ENCODE measurements around the gene GALP.
"Not testable (repeated sequence)": the region's sequence is repeated elsewhere in the genome, so short reads cannot be mapped to it uniquely, and the experiment has no call there.

Gene GALP

DNA sequence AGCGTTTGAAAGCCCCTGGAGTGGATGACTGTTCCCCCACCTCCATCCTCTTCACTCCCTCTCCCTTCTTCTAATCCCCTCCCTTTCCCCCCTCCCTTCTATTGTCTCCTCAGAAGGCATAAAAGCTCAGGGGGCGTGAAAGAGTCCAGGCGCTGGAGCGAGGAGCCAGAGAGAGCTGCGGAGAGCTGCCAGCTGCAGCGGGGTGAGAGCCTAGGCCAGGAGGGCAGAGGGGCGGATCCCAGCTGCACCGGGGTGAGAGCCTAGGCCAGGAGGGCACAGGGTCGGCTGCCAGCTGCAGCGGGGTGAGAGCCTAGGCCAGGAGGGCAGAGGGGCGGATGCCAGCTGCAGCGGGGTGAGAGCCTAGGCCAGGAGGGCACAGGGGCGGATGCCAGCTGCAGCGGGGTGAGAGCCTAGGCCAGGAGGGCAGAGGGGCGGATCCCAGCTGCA lies at the start of gene GALP:
Gene GALP, plus strand, starts transcription at position 148 of the 447 bp plus-strand sequence. CDS start 1,101 bp downstream, outside the sequence.
- not testable (repeated sequence) for DNase-seq (ENCODE audit: low read depth); H3K36me3 ChIP-seq (ENCODE audit: control insufficient read depth, insufficient read depth, low read length, severe bottlenecking); H3K4me1 ChIP-seq (ENCODE audit: control insufficient read depth, insufficient read depth, low read length); H3K9me3 ChIP-seq (ENCODE audit: control insufficient read depth, low read length); H3K4me3 ChIP-seq (ENCODE audit: low read length); H3K9ac ChIP-seq (ENCODE audit: low read length)
- peaks cover 44% of the 10 kb centered on the region for H3K27me3 ChIP-seq (replicated peaks; ENCODE audit: control insufficient read depth, insufficient read depth, low read length)

DNA sequence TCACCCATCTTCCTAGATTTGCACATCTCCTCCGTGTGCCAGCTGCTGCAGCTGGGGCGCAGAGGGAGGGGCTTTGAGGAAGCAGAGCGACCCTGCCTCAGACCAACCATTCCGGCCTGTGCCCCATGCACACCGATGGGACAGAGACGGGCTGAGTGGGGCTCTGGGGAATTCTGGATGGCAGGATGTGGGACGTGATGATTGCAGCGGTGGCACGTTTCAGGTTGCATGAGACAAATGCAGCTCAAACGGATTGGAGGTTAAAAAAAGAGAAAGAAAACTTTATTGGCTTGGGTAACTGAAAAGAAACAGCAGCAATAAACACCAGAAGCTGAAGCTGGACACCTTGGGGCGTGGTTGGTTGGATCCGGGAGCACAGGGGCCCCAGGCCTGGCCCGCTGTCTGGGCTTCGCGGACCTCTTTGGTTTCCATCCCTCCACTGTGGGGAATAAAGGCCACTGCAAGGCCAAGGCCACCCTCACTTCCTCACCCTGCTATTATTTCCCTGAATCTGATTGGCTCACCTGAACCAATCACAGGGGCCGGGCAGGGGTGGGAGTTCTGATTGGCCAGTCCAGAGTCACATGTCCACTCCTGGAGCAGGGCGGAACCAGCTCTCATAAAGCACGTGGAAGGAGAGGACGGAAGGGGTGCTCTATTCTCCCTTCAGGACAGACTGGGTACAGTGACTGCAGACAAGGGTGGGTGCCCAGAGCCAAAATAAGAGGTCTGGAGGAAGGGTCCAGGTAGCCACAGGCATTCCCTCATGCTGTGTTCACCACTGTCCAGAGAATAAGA lies 48.6 kb upstream of the GALP start:
- no peak overlapping the region for H3K4me3 ChIP-seq (ENCODE audit: low read length)
- no peak for DNase-seq (ENCODE audit: low read depth)
- H3K9me3 ChIP-seq (ENCODE audit: control insufficient read depth, low read length) = no peaks in the 10 kb centered on the region
- no peaks in the 10 kb centered on the region for H3K36me3 ChIP-seq (ENCODE audit: control insufficient read depth, insufficient read depth, low read length, severe bottlenecking)
- H3K4me1 ChIP-seq (ENCODE audit: control insufficient read depth, insufficient read depth, low read length) = peaks cover 7% of the 10 kb centered on the region
- no peak overlapping the region for H3K9ac ChIP-seq (ENCODE audit: low read length)
- H3K27me3 ChIP-seq (replicated peaks; ENCODE audit: control insufficient read depth, insufficient read depth, low read length) = no peaks in the 10 kb centered on the region

DNA sequence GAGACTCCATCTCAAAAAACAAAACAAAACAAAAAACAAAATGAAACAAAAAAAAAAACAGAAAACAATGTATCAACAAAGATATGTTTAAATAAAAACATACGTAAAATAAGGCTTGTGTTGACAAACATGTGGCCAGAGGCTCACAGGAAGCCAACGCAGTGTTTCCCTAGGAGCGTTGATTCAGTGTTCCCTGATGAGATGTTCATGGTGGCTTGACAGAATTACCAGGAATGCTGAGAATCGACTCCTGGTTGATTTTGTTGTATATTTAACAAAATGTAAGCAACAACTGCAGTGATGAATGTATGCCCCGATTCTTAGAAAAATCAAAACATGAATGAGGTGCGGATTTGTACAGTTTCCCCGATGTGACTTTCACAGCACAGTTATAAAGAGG lies 45.8 kb upstream of the GALP start:
- no peak overlapping the region for H3K4me3 ChIP-seq (ENCODE audit: low read length)
- H3K27me3 ChIP-seq (replicated peaks; ENCODE audit: control insufficient read depth, insufficient read depth, low read length) = no peaks in the 10 kb centered on the region
- no peak for DNase-seq (ENCODE audit: low read depth)
- no peak overlapping the region for H3K9ac ChIP-seq (ENCODE audit: low read length)
- H3K9me3 ChIP-seq (ENCODE audit: control insufficient read depth, low read length) = no peaks in the 10 kb centered on the region
- H3K36me3 ChIP-seq (ENCODE audit: control insufficient read depth, insufficient read depth, low read length, severe bottlenecking) = no peaks in the 10 kb centered on the region
- H3K4me1 ChIP-seq (ENCODE audit: control insufficient read depth, insufficient read depth, low read length) = peaks cover 23% of the 10 kb centered on the region

DNA sequence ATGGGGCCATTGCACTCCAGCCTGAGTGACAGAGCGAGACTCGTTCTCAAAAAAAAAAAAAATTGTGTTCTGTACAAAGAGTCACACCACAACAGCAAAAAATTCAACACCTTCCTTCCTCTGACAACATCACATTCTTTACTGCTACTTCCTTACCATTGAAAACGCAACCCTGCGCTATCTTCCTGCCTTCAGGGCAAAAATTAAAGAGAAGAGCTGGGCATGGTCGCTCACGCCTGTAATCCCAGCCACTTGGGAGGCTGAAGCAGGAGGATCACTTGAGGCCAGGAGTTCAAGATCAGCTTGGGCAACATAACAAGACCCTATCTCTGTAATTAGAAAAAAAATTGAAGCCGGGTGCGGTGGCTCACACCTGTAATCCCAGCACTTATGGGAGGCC lies 44.2 kb upstream of the GALP start:
- Histone ChIP-seq H3K9me3 (ENCODE audit: control insufficient read depth, low read length) (no peaks in the 10 kb centered on the region), H3K36me3 (ENCODE audit: control insufficient read depth, insufficient read depth, low read length, severe bottlenecking) (no peaks in the 10 kb centered on the region), H3K27me3 (replicated peaks; ENCODE audit: control insufficient read depth, insufficient read depth, low read length) (no peaks in the 10 kb centered on the region), H3K4me1 (ENCODE audit: control insufficient read depth, insufficient read depth, low read length) (peaks cover 23% of the 10 kb centered on the region), H3K9ac (ENCODE audit: low read length) (peak overlapping the region; percentile 30), H3K4me3 (ENCODE audit: low read length) (no peak overlapping the region)
- no peak for DNase-seq (ENCODE audit: low read depth)

DNA sequence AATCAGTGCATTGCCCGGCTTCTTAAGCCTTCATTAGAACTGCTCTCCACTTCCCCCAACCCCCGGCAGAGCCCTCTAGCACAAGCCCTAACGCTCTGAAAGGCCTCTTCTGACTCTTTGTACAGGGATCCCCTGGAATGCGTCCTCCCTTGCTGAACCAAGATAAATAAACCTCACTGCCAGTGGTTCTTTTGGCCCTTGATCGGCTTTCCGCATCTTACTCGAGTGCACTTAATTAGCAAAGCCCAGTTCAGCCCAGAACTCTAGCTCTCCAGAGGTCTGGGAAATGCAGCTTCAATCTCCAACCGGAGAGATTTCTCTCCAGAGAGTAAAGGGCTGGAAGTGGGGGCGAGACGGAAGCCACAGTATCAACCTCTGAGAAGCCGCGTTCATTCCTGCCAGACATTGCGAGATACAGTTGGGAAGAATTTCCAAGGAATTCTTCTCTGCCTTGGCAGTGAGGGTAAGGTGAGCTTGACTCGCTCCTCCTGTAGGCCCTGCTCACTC lies 43.4 kb upstream of the GALP start:
- no peaks in the 10 kb centered on the region for H3K9me3 ChIP-seq (ENCODE audit: control insufficient read depth, low read length)
- H3K4me1 ChIP-seq (ENCODE audit: control insufficient read depth, insufficient read depth, low read length) = peaks cover 23% of the 10 kb centered on the region
- H3K9ac ChIP-seq (ENCODE audit: low read length) = peak overlapping the region; percentile 30
- DNase-seq (ENCODE audit: low read depth) = peak; percentile 69
- no peaks in the 10 kb centered on the region for H3K36me3 ChIP-seq (ENCODE audit: control insufficient read depth, insufficient read depth, low read length, severe bottlenecking)
- no peaks in the 10 kb centered on the region for H3K27me3 ChIP-seq (replicated peaks; ENCODE audit: control insufficient read depth, insufficient read depth, low read length)
- peak overlapping the region; percentile 40 for H3K4me3 ChIP-seq (ENCODE audit: low read length)

DNA sequence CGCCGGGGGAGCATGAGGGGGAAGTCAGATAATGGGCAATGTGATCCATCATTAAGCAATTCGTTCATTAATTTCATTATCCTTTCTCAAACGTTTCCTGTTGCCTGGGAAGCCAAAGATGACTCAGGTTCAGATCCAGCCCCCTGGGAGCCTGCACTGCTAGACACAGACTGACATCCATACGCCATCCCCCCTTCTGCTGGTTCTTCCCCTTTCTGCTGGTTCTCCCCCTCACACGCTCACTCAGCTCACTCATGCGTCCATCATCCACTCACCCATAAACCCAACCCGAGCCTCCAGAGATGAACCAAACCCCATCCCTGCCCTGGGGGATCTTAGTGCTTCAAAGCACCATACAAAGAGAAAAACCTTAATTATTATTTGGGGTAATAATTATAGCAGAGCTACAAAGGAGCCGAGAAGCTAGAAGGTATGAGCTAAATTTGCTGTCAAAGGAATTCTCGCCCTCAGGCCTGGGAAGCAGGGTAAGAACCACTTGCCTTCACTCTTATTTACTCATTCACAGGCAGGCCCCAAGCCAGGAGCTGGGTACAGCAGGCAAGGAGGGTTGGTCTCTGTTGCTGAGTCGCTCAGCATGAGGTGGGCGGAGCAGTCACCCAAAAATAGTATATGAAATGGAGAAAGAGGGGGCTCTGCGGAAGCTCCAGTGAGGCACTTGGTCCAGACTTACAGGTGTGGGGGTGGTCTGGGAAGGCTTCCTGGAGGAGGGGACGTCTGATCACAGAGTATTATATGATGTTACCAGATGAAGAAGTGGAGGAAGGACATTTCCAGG lies 41.8 kb upstream of the GALP start:
- no peaks in the 10 kb centered on the region for H3K36me3 ChIP-seq (ENCODE audit: control insufficient read depth, insufficient read depth, low read length, severe bottlenecking)
- no peak overlapping the region for H3K9ac ChIP-seq (ENCODE audit: low read length)
- H3K4me3 ChIP-seq (ENCODE audit: low read length) = no peak overlapping the region
- peak; percentile 32 for DNase-seq (ENCODE audit: low read depth)
- no peaks in the 10 kb centered on the region for H3K9me3 ChIP-seq (ENCODE audit: control insufficient read depth, low read length)
- H3K27me3 ChIP-seq (replicated peaks; ENCODE audit: control insufficient read depth, insufficient read depth, low read length) = no peaks in the 10 kb centered on the region
- peaks cover 23% of the 10 kb centered on the region for H3K4me1 ChIP-seq (ENCODE audit: control insufficient read depth, insufficient read depth, low read length)

DNA sequence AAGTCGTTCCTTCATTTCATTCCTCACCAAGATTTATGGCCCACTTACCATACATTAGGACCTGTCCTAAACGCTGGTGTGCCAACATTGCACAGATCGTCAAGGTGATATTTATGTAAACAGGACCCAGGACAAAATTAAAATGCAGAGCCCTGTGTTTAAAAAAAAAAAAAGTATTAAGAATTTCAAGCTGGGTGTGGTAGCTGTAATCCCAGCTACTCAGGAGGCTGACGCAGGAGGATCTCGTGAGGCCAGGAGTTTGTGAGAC lies 41.2 kb upstream of the GALP start:
- DNase-seq (ENCODE audit: low read depth) = no peak
- H3K4me3 ChIP-seq (ENCODE audit: low read length) = no peak overlapping the region
- peaks cover 23% of the 10 kb centered on the region for H3K4me1 ChIP-seq (ENCODE audit: control insufficient read depth, insufficient read depth, low read length)

DNA sequence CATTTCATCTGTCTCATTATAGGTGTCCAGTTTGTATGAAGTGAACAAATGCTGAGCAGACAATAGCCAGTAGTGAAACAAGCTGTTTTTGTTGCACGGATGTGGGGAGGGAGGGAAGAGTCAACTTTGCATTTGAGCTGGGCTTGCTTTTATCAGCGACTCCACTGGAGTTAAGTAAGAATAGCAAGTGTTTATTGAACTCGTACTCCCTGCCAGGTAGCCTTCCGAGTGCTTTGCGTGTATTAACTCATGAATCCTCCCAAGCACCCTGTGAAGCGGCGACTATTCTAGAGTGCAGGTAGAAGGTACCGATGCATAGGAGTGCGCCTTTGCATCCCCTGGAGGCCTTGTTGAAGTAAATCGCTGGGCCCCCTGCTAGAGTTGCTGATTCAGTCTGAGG lies 39.4 kb upstream of the GALP start:
- DNase-seq (ENCODE audit: low read depth) = no peak
- Histone ChIP-seq H3K4me1 (ENCODE audit: control insufficient read depth, insufficient read depth, low read length) (peaks cover 30% of the 10 kb centered on the region), H3K36me3 (ENCODE audit: control insufficient read depth, insufficient read depth, low read length, severe bottlenecking) (no peaks in the 10 kb centered on the region), H3K27me3 (replicated peaks; ENCODE audit: control insufficient read depth, insufficient read depth, low read length) (no peaks in the 10 kb centered on the region), H3K4me3 (ENCODE audit: low read length) (no peak overlapping the region), H3K9ac (ENCODE audit: low read length) (no peak overlapping the region), H3K9me3 (ENCODE audit: control insufficient read depth, low read length) (no peaks in the 10 kb centered on the region)

More for the DNA sequence above, 41.2 kb upstream of the GALP start:
- H3K27me3 ChIP-seq (replicated peaks; ENCODE audit: control insufficient read depth, insufficient read depth, low read length) = no peaks in the 10 kb centered on the region
- no peak overlapping the region for H3K9ac ChIP-seq (ENCODE audit: low read length)
- no peaks in the 10 kb centered on the region for H3K9me3 ChIP-seq (ENCODE audit: control insufficient read depth, low read length)
- no peaks in the 10 kb centered on the region for H3K36me3 ChIP-seq (ENCODE audit: control insufficient read depth, insufficient read depth, low read length, severe bottlenecking)

DNA sequence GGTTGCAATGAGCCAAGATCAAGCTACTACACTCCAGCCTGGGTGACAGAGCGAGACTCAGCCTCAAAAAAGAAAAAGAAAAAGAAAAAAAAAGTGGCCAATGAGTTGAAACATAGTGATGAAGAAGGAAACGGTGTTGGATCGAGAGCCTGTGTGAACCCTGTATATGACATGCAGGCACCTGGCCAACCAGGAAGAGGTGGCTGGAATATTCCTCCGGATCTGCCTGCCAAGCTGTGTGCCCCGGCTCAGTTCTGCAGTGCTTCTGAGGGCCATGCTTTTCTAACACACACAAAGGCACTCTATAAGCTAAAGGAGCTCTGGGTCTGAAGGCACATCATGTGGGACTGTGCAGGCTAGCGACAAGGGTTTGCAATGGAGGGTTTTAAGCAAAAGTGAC lies 38.4 kb upstream of the GALP start:
- no peak overlapping the region for H3K9ac ChIP-seq (ENCODE audit: low read length)
- DNase-seq (ENCODE audit: low read depth) = no peak

DNA sequence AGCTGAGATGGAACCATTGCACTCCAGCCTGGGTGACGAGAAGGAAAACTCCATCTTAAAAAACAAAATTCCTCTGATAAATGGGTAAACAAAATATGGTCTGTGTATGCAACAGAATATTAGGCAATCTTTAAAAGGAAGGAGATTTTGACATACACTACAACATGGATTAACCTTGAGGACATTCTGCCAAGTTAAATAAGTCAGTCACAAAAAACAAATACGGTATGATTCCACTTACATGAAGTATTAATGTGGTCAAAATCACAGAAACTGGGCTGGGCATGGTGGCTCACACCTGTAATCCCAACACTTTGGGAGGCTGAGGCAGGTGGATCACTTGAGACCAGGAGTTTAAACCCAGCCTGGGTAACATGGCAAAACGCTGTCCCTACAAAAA lies 37.7 kb upstream of the GALP start:
- peak; percentile 45 for DNase-seq (ENCODE audit: low read depth)
- Histone ChIP-seq H3K9me3 (ENCODE audit: control insufficient read depth, low read length) (no peaks in the 10 kb centered on the region), H3K27me3 (replicated peaks; ENCODE audit: control insufficient read depth, insufficient read depth, low read length) (no peaks in the 10 kb centered on the region), H3K4me1 (ENCODE audit: control insufficient read depth, insufficient read depth, low read length) (peaks cover 27% of the 10 kb centered on the region), H3K4me3 (ENCODE audit: low read length) (no peak overlapping the region), H3K9ac (ENCODE audit: low read length) (no peak overlapping the region), H3K36me3 (ENCODE audit: control insufficient read depth, insufficient read depth, low read length, severe bottlenecking) (no peaks in the 10 kb centered on the region)

More for the DNA sequence above, 38.4 kb upstream of the GALP start:
- H3K36me3 ChIP-seq (ENCODE audit: control insufficient read depth, insufficient read depth, low read length, severe bottlenecking) = no peaks in the 10 kb centered on the region
- H3K4me3 ChIP-seq (ENCODE audit: low read length) = no peak overlapping the region
- H3K4me1 ChIP-seq (ENCODE audit: control insufficient read depth, insufficient read depth, low read length) = peaks cover 29% of the 10 kb centered on the region
- H3K27me3 ChIP-seq (replicated peaks; ENCODE audit: control insufficient read depth, insufficient read depth, low read length) = no peaks in the 10 kb centered on the region
- H3K9me3 ChIP-seq (ENCODE audit: control insufficient read depth, low read length) = no peaks in the 10 kb centered on the region

DNA sequence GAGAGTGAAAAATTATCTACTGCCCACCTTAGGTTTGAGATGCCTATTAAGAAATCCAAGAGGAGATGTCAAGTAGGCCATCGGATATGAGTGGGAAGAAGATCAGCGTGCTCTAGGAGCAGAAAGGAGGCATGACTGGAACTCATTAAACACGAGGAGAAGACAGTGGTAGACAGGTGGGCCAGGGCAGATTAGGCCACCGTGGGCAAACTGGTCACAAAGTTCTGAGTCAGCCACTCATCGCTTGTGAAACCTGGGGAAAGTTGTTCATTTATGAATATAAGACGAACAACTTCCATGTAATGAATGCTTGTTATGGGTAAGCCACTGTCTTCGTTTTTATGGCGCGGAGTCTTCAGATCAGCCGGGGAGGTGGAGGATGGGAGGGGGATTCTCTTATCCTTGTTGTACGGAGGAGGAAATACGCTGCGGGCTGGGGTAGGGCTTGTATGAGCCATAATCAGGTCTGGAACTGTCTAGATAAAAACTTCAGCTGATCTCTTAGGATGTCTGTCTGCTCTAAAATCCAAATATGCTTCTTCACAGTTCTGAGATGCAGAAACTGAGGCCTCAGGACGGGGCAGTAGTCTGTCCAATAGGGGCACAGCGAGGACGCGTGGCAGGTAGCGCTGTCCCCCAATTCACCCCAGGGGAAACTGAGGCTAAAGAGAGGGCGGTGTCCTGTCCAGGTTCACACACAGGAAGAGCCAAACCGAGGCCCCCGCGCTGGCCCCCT lies 35.8 kb upstream of the GALP start:
- no peaks in the 10 kb centered on the region for H3K9me3 ChIP-seq (ENCODE audit: control insufficient read depth, low read length)
- H3K4me1 ChIP-seq (ENCODE audit: control insufficient read depth, insufficient read depth, low read length) = peaks cover 19% of the 10 kb centered on the region
- no peaks in the 10 kb centered on the region for H3K36me3 ChIP-seq (ENCODE audit: control insufficient read depth, insufficient read depth, low read length, severe bottlenecking)
- peak overlapping the region; percentile 81 for H3K4me3 ChIP-seq (ENCODE audit: low read length)
- peak overlapping the region; percentile 82 for H3K9ac ChIP-seq (ENCODE audit: low read length)
- DNase-seq (ENCODE audit: low read depth) = no peak
- H3K27me3 ChIP-seq (replicated peaks; ENCODE audit: control insufficient read depth, insufficient read depth, low read length) = no peaks in the 10 kb centered on the region
